CMK (cell line): ENCODE results near the gene ANXA11.
"Not testable (repeated sequence)": the region's sequence is repeated elsewhere in the genome, so short reads cannot be mapped to it uniquely, and the experiment has no call there.

ENCODE experiments used
- DNase-seq: peaks from one replicate; pipeline ENCODE4 v3.0.0-alpha.2; 2010; ENCODE audit warnings: low read depth

ANXA11 gene

DNA sequence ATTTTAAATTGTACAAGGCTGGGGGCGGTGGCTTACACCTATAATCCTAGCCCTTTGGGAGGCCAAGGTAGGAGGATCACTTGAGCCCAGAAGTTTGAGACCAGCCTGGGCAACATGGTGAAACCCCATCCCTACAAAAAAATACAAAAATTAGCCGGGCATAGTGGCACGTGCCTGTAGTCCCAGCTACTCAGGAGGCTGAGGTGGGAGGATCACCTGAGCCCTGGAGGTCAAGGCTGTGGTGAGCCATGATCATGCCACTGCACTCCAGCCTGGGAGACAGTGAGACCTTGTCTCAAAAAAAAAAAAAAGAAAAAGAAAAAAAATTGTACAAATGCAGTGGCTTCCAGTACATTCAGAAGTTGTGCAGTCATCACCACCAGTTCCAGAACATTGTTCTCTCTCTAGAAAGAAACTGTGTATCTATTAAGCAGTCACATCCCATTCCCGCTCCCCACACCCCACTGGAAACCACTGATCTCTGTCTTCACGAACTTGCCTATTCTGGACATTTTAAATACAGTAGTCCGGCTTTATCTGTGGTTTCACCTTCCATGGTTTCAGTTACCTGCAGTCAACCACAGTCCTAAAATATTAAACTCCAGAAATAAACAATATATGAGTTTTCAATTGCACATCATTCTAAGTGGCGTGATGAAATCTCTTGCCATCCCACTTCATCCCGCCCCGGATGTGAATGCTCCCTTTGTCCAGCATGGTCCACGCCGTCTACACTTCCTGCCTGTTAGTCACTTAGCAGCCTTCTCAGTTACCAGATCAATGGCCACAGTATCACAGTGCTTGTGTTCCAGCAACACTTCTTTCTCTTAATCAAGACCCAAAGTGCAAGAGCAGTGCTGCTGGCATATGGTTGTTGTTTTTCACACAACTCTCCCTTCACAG, 59.7 kb downstream of the ANXA11 start:
- DNase-seq: not testable (repeated sequence)

DNA sequence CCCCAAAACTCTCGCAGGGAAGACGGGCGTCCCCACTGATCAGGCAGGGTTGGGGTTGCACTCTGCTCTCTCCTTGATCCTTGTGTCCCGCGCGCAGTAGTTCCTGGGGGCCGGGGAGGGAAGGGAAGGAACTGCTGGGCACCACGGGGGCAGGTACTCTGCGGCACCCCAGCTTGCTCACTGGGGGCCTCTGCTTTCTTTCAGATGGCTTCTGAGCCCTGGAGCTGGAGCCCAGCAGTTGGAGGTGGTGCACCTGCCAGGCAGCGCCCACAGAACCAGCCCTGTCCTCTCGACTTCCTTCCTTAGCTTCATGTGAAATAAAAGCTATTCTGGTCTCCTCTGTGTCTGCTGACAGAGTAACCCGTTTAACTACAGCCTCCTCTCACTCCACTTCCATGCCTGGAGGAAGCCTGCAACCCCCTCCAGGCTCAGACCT, 60.6 kb downstream of the ANXA11 start:
- no peak for DNase-seq

DNA sequence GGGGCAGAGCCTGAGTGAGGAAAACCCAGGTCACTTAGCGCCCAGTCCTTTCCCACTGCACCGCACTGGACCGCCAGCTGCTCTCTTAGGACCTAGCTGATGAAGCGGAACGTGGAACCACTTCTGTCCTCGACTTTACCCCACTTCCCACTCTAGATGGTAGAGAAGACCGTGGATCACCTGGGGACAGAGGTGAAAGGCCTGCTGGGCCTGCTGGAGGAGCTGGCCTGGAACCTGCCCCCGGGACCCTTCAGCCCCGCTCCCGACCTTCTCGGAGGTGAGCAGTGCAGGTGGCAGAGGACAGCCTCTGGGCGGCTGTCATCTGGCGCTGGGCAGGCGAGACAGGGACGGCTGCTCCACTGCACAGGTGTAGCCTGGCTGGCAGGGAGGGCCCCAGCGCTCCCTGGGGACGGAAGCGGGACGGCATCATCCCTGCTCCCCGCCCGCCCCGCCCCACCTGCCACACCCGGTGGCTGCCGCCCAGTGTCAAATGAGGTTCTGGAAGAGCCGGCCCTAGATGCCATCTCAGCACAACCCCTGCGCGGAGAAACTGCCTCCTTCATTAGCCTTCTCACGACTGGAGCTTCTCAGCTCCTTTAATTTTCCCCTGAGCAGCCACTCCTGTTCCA, 61.2 kb downstream of the ANXA11 start:
- no peak for DNase-seq

DNA sequence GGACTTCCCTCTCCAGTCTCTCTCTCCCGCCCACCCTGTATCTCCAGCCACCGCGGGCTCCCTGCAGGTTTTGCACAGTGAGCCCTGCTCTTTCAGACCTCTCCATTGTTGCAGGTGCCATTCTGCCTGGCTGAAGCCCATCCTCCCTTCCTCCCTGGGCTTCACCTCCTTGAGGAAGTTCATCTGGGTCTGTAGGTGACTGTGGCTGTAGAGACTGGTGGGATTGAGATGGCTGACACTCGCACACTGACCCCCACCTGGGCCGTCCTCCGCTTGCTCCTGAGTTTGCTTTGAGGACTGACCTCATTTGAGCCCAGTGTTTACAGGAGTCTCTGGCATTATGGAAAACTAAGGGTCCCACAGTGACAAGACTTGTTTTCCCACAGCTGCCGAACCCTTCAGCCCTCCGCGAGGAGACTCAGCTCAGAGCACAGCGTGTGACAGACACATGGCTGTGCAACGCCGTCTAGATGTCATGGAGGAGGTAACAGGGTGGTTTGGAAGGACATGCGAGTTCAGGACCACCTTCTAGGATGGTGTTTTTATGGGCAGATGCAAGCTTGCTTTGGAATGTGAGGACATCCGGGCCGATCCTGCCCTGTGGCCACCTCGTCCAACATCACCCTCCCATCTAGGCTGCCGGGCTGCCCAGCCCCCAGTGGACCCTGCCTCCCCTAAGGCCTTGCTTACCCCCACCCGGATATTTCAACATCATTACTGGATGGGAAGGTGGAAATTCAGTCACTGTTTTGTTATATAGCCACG, 63.5 kb downstream of the ANXA11 start:
- no peak for DNase-seq

DNA sequence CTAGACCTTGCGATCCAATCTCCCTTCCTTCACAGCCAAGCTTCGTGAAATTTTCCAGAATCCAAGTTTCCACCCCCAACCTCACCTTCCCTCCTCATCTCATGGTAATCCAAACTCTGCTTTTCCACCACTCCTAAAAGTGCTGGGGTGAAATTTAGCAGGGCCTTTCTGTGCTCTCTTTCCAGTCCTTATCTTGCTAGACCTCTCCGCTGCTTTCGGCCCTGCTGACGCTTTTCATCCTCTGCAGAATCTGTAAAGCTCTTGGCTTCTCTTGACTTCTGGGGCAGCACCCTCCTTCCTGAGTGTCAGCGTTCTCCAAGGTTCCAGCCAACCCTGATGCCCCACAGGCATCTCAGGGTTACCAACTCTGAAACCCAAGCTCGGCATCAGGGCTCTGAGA, 65.1 kb downstream of the ANXA11 start:
- no peak for DNase-seq

DNA sequence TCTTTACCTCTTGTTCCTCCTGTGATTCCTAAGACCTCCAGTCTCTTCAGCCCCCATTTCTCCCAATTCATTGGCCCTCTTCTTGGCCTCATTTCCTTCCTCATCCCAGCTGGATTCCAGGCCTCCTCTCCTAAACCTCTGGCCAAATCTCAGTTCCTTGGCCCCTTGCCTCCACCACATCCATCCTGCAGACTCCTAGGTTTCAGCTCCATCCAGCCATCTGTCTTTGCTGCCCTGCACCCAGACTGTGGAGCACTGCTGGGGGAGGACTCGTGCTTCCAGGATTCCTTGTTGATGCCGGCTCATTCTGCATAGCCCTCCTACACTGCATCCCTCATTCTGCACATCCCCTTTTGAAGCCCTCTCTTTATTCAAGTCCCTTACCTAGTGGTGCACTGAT, 66.1 kb downstream of the ANXA11 start:
- DNase-seq: no peak

DNA sequence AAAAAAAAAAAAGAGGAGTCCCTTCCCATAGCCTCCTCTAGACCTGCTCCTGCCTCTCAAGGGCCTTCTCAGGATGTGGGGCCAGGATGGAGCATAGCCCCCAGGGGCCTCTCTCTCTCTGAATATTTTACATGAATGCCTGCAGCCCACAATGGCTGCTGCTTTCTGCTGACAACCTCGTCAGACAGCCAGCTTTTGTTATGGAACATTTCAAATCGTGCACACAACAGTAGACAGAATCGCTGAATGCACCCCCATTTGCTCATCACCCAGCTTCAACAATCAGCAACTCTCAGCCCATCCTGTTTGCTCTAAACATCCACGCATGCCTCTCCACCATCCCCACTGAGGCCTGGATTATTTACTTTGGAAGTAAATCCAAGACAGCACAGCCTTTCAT, 67.4 kb downstream of the ANXA11 start:
- no peak for DNase-seq

DNA sequence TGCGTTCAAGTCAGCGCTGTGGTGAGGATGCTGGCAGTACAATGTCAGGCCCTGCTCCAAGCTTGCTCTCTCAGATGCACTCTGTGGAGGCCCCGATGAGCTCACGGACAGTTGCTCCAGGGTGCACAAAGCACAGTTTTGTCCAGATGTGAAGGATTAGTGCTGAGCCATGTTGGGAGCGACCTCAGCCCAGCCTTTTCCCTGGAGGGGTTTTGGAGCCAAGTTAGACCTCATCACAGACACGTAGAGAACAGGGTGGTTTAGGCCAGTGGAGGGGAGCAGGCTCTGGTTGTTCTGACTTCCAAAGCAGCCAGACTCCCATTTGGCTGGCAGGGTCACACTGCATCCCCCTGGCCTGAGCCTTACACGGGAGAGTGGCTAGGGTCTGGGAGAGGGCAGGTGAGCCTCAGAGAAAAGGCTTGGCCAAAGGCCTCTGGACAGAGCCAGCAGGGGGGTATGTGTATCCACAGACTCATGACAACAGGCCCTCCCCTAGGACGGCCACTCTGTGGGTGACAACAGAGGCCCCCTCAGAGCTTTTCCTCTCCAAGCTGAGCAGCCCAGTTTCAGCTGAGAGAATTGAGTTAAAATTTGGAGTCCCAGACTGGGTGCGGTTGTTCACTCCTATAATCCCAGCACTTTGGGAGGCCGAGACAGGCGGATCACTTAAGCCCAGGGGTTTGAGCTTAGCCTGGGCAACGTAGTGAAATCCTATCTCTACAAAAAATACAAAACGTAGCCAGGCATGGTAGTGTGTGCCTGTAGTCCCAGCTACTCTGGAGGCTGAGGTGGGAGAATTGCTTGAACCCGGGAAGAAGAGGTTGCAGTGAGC, 68.1 kb downstream of the ANXA11 start:
- no peak for DNase-seq

DNA sequence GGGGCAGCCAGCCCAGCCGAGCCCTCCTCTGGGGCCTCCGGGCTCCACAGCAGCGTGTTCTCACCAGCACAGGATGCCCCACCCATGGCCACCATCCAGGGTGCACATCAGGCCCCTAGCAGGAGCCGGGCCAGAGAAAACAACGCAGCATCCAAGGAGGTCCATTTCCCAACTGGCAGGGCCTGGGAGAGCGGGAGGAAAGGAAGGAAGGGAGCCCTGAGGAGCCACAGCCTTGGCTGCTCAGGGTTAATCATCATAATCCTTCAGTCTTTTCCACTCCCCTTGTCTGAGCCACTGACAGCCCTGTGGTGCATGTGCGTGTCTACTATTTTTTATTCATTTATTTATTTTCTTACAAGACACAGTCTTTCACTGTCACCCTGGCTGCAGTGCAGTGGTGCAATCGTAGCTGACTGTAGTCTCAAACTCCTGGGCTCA, 69.2 kb downstream of the ANXA11 start:
- DNase-seq: no peak

DNA sequence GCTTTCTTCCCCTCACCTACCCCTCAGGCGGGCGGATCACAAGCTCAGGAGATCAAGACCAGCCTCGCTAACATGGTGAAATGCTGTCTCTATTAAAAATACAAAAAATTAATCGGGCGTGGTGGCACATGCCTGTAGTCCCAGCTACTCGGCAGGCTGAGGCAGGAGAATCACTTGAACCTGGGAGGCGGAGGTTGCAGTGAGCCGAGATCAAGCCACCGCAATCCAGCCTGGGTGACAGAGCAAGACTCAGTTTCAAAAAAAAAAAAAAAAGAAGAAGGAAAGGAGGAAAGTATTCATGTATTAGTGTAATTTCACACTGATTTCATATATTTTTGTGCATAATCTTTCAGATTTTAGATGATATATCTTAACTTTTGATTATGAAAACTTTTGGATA, 71.7 kb downstream of the ANXA11 start:
- DNase-seq: not testable (repeated sequence)

DNA sequence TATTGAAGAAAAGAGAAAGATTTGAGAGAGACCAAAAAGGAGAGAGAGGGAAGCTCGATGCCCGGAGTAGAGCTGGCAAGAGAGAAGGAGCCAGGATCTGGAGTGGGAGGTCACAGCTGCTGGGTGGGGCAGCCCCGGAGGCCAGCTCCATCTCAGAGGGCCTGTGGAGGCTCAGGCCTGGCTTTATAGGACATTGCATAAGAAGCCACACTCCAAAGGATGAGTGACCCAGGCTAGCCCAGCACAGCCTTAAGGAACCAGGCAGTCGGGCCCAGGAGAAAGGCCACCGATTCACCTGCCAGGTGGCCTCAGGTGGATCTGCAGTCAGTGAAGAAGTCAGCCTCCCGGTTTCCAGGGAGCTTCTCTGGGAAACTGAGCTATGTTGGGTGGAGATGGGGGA, 72.1 kb downstream of the ANXA11 start:
- DNase-seq: no peak

DNA sequence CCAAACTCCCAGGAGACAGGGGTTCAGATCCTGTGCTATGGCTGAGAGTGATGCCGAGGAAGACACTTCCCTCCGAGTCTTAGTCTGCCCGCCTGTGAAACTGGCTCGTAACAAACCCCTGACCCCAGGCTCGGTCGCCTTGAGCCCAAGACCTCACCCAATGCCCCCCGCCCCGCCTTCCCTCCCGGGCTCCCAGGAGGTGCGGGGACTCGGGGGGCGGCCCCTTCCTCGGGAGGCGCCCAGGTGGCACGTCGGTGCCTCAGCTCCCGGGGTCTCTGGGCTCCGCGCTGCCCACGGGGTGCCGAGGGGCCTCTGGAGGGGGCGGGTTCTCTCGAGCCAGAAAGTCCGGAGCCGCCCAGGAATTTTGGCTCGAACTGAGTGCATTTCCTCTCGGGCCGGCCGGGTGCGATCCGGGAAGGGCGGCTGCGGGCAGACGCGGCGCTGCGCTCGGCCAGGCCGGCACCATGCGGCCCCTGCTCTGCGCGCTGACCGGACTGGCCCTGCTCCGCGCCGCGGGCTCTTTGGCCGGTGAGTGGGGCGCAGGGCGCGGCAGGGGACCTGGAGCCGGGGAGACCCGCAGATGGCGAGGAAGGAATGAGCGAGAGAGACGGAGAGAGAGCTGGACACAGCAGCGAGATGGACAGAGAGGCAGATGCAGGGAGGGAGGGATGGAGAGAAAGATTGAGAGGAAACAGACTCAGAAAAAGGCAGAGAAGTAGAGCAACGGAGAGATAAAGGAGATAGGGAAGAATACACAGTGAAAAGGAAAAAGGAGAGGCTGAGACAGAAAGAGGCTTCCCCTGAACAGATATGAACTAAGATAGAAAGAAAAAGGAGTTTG, 72.8 kb downstream of the ANXA11 start, which contains the start of gene PLAC9:
PLAC9 (plus strand) TSS at position 432 of the 841 bp plus-strand sequence; CDS start at position 465, 33 bp downstream.
- DNase-seq: no peak

DNA sequence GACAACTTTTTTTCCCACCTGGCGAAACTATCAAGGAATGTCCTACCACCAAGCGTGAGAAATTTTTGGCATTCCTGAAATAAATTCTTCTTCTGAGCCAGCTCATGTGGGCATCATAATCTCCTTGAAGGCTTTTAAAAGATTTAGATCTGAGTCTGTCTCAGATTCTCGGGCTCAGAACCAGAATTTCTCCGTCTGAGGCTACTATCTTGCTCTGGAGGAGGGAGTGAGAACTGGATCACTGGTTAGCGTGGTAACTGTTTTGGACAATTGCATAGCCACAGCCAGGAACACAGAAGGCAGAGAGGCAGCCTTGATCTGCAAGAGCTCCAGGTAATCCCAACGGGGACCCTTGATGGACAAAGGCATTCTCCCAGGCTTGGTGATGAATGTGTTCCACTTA, 73.8 kb downstream of the ANXA11 start:
- DNase-seq: no peak

DNA sequence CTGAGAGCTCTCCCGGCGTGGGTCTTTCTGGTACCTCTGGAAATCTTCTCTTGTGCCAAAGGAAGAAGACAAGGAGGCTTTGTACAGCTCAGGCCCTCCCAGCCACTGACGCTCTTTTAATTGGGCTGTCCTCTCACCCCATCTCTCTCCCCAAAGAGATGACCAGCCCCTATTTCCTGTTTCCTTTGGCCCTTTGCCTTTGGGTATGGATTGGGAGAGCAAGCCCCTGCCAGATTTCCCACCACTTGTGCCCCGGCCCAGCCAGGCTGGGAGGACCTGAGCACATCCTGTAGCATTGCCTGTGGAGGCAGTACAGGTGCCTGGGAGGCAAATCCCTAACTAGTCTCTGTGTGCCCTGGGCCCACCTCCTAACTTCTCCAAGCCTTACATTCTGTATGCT, 78.5 kb downstream of the ANXA11 start:
- DNase-seq: no peak

DNA sequence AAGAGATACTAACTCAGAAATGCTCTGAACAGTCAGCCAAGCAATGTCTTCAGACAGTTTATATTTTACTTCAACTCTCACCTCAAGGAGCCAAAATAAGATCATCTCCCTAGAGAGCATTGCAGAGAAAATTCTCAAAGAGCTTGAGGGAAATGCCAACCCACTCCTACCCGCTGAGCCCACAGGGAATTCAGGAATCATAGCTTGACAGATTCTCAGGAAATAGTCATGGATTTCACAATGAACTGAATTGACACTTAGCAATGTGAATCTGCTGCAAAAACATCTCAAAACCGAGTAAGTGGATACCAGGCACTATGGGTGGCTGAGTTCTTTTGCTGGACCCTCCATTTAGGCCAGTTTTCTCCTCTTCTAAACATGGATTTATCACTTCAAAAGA, 82.6 kb downstream of the ANXA11 start:
- no peak for DNase-seq

DNA sequence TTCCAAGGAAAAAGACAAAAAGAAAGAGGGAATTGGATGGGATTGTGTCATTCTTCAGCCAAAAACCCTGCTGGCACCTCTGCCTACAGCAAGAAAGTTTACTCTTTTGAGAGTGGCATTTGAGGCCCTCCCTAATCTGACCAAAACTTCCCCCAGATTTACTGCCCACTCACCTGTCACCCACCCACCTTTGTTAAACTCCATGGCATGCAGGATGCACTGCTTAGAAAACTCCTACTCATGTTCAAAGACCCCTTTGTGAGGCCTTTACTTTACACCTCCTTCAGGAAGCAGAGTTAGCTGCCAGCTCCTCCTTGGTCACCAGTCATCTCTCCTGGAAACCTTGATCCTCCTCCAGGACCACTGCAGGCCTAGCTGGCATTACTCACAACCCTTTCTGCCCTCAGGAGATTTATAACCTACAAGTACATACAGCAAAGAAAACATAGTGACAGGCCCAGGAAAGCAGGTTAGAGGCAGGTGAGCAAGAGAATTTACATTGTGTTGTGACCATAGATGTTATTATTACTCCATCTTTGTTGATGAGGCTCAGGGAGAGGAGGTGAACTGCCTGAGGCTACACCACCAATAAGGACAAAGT, 83.1 kb downstream of the ANXA11 start:
- no peak for DNase-seq

DNA sequence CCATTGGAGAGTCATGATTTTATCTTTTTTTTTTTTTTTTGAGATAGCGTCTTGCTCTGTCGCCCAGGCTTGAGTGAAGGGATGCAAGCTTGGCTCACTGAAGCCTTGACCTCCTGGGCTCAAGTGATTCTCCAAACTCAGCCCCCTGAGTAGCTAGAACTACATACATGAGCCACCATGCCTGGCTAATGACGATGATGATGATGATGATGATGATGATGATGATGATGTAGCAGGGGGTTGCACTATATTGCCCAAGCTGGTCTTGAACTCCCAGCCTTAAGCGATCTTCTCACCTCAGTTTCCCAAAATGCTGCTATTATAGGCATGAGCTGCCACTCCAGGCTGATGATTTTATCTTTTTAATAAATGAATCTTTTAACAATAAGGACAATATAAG, 86.7 kb downstream of the ANXA11 start:
- no peak for DNase-seq

DNA sequence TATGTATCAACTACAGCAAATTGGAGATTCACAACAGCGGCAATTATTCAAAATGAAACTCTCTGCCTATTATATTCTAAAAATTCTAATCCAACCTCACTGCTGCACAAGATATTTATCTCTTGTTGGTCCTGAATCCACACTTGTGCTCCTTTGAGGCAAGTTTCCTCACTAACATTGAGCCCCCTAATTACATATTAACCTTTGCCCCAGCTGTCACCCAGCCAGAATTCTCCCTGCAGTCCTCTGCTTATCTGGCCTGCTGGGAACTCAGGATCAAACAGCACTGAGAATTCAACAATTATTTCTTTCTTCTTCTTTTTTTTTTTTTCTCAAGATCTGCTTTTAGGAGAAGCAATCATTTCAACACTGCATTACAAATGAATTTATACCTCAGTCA, 94.4 kb downstream of the ANXA11 start:
- no peak for DNase-seq

DNA sequence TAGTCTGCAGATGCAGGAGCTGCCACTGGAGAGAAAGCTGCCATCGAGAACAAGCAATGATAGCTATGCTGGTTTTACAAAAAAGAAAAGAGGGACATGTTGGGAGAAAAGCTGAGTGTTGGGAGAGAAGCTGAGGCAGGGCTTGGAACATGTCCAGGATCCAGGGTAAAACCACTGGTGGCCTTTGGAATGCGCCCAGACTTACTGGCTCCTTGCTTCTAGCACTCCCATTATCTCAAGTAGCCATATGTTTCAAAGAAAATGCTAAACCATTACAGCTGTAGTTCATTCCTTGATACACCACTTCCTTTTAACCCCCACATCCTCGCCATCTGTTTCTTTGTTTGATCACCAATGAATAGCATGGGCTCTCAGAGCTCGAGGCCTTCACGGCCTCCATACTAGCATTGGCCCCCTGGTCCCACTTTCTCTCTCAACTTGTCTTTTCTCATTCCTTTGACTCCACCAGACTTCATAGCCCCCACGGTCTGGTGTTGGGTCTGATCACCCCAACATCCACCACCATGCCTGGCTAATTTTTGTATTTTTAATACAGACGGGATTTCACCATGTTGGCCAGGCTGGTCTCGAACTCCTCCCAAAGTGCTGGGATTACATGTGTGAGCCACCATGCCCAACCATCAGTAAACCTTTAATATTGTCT, 96.6 kb downstream of the ANXA11 start:
- no peak for DNase-seq
